HG02759 (cell line): ENCODE data around the gene CACNG4.
A peak's percentile ranks its signal among the peaks of the same experiment; 100 is the strongest.

Experiments used
- ATAC-seq: cut with Tn5 transposase; IDR thresholded peaks from one replicate; pipeline ENCODE4 v1.9.1; 2021; ENCODE audit warnings: mild to moderate bottlenecking, moderate library complexity; ENCODE audit not compliant: unreplicated experiment

Gene CACNG4

DNA sequence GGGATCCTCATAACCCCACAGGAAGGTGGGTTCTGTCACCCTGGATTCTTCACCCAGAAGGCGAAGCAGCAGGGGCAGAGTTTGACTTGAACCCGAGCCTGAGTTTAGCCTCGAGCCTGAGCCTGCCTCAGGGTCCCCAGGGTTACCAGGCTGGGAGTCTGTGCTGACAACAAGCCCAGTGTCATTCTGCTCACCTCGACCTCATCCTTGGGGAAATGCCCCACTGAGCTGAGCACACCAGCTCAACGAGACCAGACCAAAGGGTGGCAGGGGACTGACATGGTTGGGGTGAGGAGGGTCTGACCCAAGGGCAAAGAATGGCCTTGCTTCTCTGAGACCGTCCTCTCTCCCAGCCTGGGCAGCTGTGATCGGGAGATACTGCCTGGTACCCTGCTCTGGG, 20.2 kb downstream of the CACNG4 start:
- ATAC-seq = no peak

DNA sequence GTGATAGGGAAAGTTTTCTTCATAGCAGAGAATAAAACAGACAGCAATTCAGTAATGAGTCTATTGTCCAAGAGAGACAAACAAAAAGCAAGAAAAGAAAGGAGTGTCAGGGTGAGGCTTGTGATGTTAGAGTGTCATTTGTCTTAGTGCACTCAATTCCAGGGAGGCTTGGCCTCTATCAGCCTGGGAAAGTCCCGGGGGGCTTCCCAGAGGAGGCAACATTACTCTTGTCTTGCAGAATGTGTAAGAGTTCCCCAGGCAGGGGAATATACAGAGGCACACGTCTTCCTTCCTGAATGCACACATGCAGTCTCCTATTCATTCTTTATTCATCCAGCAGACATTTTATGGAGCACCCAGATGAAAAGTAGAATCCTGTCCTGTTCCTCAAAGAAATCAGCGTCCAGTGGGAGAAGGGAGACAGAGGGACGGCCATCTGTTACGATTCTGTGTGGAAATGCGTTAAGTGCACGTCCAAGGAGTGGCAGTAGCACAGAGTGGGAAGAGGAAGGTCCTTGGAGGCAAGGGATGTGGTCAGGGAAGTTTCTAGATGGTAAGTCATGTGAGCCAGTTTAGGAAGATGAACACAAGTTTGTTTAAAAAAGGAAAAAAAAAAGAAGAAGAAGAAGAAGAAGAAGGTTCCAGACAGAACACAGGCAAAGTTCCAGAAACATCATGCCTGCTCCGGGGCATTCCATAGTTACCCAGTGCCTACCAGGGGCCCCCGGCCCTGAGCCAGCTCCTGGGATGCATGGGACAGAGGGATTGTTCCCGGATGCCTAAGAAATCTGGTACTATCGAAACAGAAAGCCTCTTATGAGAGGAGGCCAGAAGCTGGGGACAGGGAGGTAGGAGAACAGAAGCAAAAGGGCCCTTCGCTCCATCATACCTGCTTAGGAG, 21.1 kb downstream of the CACNG4 start:
- peak; percentile 56 for ATAC-seq

DNA sequence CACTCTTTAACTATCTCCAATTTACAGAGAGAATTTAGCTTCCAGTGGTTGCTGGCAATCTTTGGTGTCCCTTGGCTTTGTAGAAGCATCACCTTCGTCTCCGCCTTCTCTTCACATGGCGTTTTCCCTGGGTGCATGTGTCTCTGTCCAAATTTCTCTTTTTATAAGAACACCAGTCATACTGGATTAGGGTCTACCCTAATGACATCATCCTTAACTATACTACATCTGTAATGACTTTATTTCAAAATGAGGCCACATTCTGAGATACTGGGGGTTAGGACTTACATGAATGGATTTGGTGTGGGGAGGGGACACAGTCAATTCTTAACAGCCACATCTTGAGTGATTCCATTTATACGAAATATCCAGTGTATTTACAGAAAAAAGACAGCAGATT, 22.2 kb downstream of the CACNG4 start:
- ATAC-seq = no peak

DNA sequence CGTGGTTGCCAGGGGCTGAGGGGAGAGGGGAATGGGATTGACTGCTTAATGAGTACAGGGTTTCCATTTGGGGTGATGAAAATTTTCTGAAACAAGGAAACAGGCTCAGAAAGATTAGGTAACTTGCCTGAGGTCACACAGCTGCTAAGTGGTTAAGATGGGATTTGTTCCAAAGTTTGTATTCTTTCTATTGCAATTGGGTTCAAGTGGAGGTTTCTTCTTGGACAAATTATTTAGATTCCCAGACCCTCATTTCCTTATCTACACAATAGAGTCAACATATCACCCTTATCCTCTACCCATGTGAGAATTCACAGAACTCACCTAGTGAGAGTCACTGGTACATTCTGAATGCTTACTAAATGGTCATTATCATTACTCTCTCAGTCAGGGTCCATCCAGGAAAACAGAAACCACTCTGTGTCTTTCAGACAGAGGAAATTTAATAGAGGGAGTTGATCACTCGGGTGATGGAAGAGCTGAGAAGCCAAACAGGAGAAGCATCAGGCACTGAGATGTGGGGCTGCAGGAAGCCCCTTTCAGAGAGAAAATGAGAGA, 22.6 kb downstream of the CACNG4 start:
- ATAC-seq = no peak

DNA sequence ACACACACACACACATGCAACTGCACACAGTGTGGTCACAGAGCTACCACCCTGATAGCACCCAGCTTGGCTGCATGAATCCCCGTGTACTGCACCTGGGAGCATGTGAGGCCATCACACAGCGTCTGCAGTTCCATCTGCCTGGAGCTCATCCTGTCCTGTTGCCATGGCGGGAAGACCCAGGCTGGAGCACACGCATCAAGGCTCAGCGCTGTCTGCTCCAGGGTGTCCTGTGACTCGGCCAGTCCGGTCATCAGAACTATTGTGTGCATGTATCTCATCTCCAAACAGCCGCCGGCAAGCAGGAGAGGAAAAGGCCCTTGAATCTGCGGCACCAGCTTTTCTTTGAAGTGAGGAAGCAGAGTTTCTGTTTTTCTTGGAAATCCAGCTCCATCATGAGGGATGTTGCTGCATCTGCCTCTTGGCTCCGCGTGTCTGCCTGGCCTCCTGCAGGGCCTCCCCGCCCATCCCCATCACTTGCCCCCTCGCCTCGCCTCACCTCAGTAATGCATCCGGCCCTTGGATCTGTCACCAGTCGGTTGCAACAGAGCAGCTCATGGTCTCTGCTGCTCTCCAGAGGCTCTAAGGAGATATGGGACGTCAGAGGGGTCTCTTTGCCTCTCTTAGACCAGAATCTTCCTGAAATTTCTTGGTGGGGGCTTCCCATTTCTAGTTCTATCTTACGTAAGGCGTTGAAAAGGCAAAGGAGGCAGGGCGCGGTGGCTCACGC, 23.7 kb downstream of the CACNG4 start:
- ATAC-seq = no peak

DNA sequence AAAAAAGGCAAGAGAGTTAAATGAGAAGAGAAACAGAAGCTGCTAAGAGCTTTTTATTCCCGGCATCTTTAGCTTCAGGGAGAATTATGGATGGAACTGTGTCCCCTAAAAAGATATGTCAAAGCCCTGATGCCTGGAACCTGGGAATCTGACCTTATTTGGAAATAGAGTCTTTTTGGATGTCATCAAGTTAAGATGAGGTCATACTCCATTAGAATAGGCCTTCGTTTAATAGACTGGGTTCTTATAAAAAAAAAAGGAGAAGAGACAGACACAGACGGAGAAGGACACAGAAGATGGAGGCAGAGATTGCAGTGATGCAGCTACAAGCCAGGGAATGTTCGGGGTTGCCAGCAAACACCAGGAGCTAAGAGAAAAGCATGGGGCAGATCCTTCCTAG, 24.6 kb downstream of the CACNG4 start:
- no peak for ATAC-seq

DNA sequence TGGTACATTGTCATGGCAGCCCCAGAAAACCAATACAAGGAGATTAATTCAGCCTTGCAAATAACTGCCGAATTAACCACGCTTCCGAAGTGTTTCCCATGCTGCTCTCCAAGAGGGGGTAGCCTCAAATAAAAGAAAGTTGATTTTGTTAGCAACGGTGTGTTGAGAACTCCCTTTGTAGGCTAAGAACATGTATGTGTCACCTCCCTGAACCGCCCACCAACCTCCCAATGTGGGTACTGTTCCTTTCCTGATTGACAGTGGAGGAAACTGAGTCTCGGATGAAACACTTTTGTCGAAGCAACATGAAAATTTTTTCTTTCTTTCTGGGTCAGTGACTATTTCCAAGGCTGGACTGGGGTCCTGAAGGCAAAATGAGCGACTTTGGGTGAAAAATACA, 25.1 kb downstream of the CACNG4 start:
- ATAC-seq = no peak

DNA sequence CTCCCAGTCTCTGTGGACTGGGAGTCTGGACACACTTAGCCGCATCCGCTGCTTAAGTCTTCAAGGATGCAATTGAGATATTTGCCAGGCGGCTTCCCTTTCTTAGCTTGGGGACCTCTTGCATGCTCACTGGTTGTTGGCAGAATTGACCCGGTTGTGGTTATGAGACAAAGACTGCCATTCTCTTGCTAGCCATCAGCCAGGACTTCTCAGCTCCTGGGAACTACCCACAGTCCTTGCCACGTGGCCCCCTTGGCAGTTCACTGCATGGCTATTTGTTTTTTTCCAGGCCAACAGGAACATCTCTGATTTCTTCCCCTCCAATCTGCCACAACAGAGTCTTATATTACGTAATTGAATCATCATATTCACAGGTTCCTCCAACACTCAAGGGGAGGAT, 25.5 kb downstream of the CACNG4 start:
- ATAC-seq = no peak

DNA sequence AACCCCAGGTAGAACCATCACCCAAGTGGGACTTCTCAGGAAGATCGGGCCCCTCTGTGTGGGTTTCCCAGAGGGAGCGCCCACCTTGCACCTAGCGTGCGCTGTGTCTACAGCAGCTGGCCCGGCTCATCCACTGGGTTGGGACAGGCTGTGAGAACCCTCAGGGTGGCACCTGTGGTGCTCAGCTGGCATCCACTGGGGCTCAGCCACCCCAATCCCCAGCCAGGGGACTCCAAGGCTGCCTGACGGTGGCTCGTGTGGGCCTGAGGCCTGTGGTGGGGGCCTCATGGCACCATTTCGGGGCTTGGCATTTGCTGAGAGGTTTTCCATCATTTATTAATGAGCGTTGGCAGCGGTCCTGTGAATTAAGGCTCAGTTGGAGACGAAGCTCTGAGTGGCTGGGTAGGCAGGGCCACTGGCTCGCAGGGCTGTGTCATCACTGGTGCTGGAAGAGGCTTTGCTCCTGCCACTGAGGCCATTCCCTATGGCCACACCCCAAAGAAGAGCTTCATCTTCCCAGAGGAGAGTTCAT, 28.5 kb downstream of the CACNG4 start:
- ATAC-seq = no peak

DNA sequence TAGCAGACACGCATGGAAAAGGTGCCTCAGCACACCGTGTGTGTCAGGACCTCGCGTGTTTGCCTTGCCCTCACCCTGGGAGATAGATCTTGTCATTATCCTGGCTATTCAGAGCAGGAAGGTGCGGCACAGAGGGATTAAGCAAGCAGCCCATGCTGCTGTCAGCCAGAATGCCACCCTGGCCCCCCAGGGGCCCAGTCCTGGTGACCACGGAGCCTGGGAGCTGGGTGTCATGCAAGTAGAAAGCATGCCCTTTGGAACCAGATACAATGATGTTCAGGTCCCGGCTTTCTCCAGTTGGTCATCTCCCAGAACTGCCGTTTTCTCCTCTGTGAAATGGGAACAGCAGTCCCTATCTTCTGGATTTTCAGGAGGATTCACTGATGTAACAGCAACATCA, 29.9 kb downstream of the CACNG4 start:
- ATAC-seq = no peak

DNA sequence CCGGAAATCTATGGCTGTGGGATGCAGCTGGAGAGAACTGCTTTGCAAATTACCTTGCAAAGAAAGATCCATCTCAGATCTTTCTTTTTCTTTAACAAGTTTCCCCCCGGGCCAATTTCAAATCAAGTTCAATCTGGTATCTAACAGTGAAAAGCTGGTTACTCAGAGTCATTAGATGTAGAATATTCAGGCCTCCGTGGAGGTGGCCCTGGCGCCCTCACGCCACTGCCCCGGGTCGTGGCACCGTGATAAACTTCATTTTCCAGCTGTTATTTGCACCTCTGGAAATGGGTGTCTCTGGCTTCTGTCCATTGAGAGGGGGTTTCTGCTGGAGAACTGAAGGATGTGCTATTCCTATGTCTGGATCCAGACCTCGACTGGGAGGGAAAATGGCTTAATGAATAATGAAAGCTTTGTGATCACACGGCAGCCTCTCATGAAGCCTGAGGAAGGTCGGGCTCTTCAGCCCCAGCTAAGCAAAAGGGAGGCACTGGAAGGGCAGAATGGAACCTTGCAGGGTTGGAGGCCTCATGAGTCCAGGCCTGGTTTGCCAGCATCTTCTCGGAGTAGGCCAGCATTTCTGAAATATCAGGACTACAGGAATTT, 30.5 kb downstream of the CACNG4 start:
- ATAC-seq = no peak

DNA sequence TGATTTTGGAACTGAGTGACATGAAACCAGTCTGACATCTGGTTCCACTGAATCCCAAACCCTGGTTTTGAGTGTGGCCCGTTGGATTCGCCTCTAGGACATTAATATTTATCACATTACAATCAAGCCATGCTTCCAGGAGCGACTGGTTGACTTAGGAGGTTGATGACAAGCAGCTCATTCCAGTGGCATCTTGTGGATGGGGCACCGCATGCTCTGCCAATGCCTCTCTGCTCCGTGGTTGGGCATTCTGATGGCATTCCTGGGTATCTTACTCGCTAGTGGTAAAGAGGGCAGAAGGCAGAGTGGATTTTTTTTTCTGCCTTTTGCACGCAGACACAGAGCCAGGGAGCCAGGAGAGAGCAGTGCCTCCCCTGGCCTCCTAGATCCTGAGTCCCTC, 31.4 kb downstream of the CACNG4 start:
- no peak for ATAC-seq

DNA sequence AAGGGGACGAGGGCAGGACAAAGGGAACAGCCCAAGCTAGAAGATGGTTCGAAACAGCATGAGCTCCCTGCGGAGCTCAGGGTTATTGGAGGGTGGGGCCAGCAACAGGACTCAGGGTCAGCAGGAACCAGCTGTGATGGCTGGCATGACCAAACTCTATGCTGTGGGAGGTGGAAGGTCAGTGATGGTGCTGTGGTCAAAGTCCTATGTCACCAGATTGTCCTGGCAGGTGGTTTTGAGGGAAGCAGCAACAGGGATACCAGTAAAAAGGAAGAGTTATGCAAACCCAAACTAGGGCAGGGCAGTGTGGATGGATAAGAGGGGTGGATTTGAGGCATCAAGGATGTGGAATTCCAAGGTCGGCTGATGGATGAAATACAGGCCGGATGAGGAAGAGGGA, 32.4 kb downstream of the CACNG4 start:
- ATAC-seq = no peak

DNA sequence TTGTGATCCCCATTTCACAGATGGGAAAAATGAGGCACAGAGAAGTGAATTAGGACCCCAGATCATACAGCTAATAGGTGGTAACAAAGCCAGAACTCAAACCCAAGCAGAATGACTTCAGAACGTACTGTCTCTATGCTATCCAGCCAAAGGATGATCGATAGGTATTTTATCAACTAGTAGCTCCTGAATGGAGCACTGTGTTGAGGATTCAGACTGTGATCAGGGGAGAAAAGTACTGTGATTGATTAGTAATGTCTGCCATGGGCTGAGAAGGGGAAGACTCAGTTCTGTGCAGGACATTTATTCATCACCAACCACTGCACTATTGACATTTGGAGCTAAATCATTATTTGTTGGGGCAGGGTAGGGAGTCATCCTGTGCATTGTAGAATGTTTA, 38.7 kb downstream of the CACNG4 start:
- ATAC-seq = no peak

DNA sequence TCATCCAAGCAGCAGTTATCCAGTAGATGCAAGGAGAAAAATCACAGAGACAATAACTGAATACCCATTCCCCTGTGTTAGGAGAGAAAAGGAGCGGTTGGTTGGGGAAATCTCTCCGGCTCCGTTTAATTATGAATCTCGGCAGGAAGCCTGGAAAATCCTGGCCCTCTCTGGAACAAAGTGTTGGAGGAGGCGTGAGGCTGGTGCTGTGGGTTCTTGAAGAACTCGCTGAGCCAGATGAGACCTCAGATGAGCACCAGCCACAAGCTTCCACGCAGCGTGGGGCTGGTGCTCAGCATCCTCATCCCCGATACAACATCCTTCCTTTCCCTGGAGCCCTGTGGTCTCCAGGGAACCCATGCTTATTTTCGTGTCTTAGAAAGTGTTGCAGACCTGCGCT, 39.7 kb downstream of the CACNG4 start:
- no peak for ATAC-seq

DNA sequence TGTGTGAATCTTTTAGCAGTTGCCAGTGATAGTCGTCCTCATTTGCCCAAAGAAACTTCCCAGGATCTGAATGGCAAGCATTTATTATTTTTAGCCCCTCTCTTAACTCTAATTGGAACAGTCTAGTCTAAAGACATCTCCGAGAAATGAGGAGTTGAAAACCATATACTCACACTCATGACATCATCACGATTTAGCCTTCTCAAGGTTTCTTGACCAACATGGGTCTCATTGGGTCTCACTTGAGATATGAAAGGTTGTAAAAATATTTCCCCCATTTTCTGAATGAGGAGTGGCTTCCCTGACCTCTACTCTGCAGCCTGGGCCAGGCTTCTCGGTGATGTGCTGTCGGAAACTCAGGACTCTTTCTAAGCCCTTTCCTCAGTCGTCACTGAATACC, 42.8 kb downstream of the CACNG4 start:
- no peak for ATAC-seq

DNA sequence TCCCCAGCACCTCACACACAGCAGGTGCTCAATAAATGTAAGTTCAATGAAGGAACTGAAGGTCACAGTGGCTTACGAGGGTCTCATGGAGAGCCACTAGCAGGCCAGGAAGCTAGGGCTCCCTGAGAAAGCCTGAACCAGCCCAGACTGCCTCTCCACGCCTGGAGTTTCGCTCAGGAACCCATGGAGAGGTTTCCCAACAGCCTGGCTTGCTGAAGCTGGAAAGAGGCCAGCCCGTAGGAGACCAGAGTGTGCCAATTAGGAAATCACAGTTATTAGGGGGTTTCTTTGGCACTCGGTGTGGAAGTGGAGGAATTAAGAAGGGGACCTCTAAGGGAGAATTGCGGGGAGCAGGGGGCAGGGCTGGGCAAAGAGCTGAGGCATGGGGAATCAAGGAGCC, 43.6 kb downstream of the CACNG4 start:
- no peak for ATAC-seq

DNA sequence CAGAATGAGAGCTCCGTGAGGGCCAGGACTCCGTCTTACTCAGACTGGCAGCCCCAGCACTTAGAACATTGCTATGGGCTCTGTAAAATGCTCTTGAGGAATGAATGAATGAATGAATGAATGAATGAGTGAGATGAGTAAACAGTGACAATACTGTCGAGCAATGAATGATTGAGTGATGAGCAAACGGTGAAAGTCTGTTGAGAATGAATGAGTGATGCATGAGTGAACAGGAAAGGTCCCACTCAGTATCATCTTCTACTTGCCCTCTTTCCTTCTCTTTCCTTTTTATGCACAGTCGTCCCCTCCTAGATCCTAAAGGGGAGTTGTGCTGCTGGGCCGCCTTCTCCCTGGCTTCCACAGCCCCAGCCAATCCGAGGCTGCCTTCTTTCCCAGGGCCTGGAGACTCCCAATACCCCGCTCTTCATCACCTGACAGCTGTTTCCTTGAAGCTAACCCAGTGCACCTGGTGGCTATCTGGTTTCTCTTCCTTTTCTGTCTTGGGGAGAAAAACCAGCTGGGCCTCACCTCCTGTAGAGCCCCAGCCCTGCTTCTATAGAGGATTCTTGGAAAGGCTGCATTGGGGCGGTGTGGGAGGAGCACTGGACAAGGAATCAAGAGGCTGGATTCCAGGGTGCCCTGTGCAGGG, 47.1 kb downstream of the CACNG4 start:
- no peak for ATAC-seq

DNA sequence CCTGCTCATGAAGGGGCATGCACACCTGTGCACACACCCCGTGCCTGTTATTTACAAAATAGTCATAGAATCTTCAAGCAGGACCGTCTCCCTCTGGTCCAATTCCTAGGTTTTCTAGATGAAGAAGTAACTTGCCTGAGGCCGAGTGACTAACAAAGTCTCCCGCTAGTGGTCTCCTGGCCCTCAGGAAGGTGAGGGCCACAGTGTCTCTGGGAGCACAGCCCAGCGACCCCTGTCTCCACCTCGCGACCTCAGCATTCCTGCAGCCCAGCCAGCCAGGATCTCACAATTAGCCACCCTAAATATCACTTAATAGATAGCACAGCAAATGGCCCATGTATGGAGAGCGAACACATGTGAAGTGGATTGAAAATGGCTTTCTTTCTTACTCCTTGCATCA, 49.4 kb downstream of the CACNG4 start:
- ATAC-seq = no peak

DNA sequence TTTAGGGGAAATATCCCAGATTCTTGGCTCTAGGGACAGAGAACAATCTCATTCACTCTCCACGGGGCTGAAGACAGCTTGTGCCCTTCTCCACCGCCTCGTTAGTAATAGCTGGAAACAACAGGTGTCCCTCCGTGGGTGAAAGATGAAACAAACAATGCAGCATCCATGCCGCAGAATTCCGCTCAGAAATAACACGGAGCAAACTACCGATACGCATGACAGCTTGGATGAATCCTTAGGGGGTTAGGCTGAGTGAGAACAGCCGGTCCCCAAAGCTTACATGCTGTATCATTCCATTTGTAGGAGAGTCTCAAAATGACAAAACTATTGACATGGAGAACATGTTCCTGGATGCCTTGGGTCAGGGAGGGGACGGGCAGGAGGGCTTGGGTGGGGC, 50.5 kb downstream of the CACNG4 start:
- no peak for ATAC-seq
